Calu3 (cell line): Measurements from ENCODE around the gene ASMTL. TPM values are rescaled to one million over a fixed set of nuclear protein-coding genes. Genes with fewer than 3 reads are reported as not detected.

Experiments used
- BruUV-seq: library from RNA; stranded (reverse); fragments of 400-500 nt; replicated peaks from 2 replicates; lab custom pipeline; 2021; lab: Mats Ljungman, UMichigan
- CTCF ChIA-PET: fragments of 300-600 bp; sonication (Branson Sonifier 250); formaldehyde crosslinking; loops from one replicate; lab custom pipeline; 2022; ENCODE audit warnings: antibody characterized with exemption; lab: Charles Lee
- DNase-seq: peaks from one replicate; pipeline ENCODE4 v3.0.0; 2022
- H3K27ac Mint-ChIP-seq: one replicate; pipeline ENCODE4 v1.8.0; 2022; ENCODE audit warnings: mixed read lengths; ENCODE audit not compliant: unreplicated experiment
- H3K27me3 Mint-ChIP-seq: one replicate; pipeline ENCODE4 v1.8.0; 2022; ENCODE audit warnings: mixed read lengths; ENCODE audit not compliant: unreplicated experiment
- H3K36me3 Mint-ChIP-seq: one replicate; pipeline ENCODE4 v1.8.0; 2022; ENCODE audit warnings: mild to moderate bottlenecking, moderate library complexity, mixed read lengths; ENCODE audit not compliant: insufficient read depth, unreplicated experiment
- H3K4me1 Mint-ChIP-seq: one replicate; pipeline ENCODE4 v1.8.0; 2022; ENCODE audit warnings: mild to moderate bottlenecking, low read depth, mixed read lengths; ENCODE audit not compliant: unreplicated experiment
- H3K4me3 Mint-ChIP-seq: one replicate; pipeline ENCODE4 v1.8.0; 2022; ENCODE audit warnings: mild to moderate bottlenecking, low read depth, moderate library complexity, mixed read lengths; ENCODE audit not compliant: unreplicated experiment
- H3K9me3 Mint-ChIP-seq: one replicate; pipeline ENCODE4 v1.8.0; 2022; ENCODE audit warnings: low read depth, mixed read lengths; ENCODE audit not compliant: unreplicated experiment
- intact Hi-C: fragments of 100-400 bp; cut with micrococcal nuclease; formaldehyde crosslinking; loops from one replicate; pipeline ENCODE4 v1.10.0; 2022; ENCODE audit not compliant: unreplicated experiment
- total RNA-seq: library from RNA; stranded (reverse); gene quantifications from 2 replicates; pipeline ENCODE4 v1.2.3, GENCODE V29; 2022
- TF ChIP-seq, protein P1 (sequence below): fragments of 200-600 bp; IDR thresholded peaks from one replicate; pipeline ENCODE4 v1.8.0; 2022; ENCODE audit warnings: antibody characterized with exemption; ENCODE audit not compliant: unreplicated experiment

Gene ASMTL
- total RNA-seq, 1 experiment from 2014 or later: 14.4 TPM

- Mint-ChIP-seq H3K36me3 (peaks cover 83% of the 10 kb centered on the region), H3K4me3 (peak overlapping the region; percentile 92), H3K9me3 (no peaks in the 10 kb centered on the region), H3K27me3 (no peaks in the 10 kb centered on the region), H3K27ac (no peak overlapping the region), H3K4me1 (peaks cover 17% of the 10 kb centered on the region)
- TF ChIP-seq, protein P1, sequence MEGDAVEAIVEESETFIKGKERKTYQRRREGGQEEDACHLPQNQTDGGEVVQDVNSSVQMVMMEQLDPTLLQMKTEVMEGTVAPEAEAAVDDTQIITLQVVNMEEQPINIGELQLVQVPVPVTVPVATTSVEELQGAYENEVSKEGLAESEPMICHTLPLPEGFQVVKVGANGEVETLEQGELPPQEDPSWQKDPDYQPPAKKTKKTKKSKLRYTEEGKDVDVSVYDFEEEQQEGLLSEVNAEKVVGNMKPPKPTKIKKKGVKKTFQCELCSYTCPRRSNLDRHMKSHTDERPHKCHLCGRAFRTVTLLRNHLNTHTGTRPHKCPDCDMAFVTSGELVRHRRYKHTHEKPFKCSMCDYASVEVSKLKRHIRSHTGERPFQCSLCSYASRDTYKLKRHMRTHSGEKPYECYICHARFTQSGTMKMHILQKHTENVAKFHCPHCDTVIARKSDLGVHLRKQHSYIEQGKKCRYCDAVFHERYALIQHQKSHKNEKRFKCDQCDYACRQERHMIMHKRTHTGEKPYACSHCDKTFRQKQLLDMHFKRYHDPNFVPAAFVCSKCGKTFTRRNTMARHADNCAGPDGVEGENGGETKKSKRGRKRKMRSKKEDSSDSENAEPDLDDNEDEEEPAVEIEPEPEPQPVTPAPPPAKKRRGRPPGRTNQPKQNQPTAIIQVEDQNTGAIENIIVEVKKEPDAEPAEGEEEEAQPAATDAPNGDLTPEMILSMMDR: no peak
- no peak for DNase-seq
- CTCF ChIA-PET: no interaction called here
- BruUV-seq: no TSS peak
- intact Hi-C loops: no loop called here
Measured at GRCh38 chrX:1389993-1390285, 62.8 kb downstream of the ASMTL start.

GRCh38 chrX:1389181-1389992 is 63.3 kb downstream of the ASMTL start:
- Mint-ChIP-seq H3K4me1 (peaks cover 17% of the 10 kb centered on the region), H3K27me3 (no peaks in the 10 kb centered on the region), H3K9me3 (no peaks in the 10 kb centered on the region), H3K4me3 (peak overlapping the region; percentile 12), H3K27ac (no peak overlapping the region), H3K36me3 (peaks cover 88% of the 10 kb centered on the region)
- CTCF ChIA-PET: no interaction called here
- TF ChIP-seq, protein P1: no peak
- no TSS peak for BruUV-seq
- DNase-seq: no peak
- intact Hi-C loops: no loop called here

DNA sequence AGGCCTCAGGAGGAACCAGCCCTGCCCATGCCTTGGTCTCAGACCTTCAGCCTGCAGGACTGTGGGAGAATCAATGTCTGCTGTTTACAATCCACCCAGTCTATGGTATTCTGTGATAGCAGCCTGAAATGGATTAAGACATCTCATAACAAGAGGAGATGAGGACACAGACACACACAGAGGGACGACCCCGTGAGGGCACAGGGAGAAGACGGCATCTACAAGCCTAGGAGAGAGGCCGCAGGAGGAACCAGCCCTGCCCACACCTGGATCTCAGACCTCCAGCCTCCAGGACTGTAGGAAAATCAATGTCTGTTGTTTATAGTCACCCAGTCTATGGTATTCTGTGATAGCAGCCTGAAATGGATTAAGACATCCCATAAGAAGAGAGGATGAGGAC is 64.1 kb downstream of the ASMTL start:
- Mint-ChIP-seq H3K36me3 (peaks cover 89% of the 10 kb centered on the region), H3K9me3 (no peaks in the 10 kb centered on the region), H3K4me3 (peak overlapping the region; percentile 12), H3K27me3 (no peaks in the 10 kb centered on the region), H3K27ac (no peak overlapping the region), H3K4me1 (peaks cover 12% of the 10 kb centered on the region)
- no peak for DNase-seq
- TF ChIP-seq, protein P1: no peak
- BruUV-seq: no TSS peak
- CTCF ChIA-PET: no interaction called here
- intact Hi-C loops: no loop called here

DNA sequence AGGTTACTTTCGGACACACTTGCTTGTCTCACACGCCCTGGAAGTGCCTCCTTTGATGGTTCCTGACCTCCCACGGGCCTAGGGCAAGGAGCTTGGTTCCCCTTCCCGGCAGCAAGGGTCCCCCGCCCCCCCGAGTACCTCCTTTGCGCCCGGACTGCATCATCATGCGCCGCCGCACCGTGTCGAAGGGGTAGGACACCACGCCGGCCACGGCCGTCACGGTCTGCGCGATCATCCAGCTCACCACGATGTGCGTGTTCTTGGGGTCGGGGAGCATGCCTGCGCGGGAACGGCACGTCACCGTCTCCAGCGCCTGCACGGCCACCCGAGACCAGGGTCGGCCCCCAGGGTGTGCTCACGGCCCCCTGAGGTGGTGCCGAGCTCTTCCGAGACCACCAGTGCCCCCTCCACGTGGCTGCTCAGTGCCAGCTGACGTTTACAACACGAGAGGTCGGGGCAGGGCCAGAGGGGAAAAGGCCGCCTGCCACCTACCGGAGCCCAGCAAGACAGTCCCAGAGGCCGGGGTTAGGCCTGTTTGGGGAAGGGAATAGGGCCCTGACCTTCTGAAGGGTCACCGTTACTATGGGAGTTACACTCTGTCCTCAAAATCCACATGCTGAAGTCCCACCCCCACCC is 65.5 kb downstream of the ASMTL start:
- peaks cover 7% of the 10 kb centered on the region for H3K4me1 Mint-ChIP-seq
- peaks cover 89% of the 10 kb centered on the region for H3K36me3 Mint-ChIP-seq
- CTCF ChIA-PET: no interaction called here
- no peak overlapping the region for H3K4me3 Mint-ChIP-seq
- BruUV-seq: no TSS peak
- intact Hi-C loops: no loop called here
- TF ChIP-seq, protein P1: no peak
- no peak overlapping the region for H3K27ac Mint-ChIP-seq
- no peaks in the 10 kb centered on the region for H3K9me3 Mint-ChIP-seq
- H3K27me3 Mint-ChIP-seq: no peaks in the 10 kb centered on the region
- no peak for DNase-seq
